ENCODE data around the gene ARFGAP3.
"Not testable (repeated sequence)": the region's sequence is repeated elsewhere in the genome, so short reads cannot be mapped to it uniquely, and the experiment has no call there.

ARFGAP3 gene

DNA sequence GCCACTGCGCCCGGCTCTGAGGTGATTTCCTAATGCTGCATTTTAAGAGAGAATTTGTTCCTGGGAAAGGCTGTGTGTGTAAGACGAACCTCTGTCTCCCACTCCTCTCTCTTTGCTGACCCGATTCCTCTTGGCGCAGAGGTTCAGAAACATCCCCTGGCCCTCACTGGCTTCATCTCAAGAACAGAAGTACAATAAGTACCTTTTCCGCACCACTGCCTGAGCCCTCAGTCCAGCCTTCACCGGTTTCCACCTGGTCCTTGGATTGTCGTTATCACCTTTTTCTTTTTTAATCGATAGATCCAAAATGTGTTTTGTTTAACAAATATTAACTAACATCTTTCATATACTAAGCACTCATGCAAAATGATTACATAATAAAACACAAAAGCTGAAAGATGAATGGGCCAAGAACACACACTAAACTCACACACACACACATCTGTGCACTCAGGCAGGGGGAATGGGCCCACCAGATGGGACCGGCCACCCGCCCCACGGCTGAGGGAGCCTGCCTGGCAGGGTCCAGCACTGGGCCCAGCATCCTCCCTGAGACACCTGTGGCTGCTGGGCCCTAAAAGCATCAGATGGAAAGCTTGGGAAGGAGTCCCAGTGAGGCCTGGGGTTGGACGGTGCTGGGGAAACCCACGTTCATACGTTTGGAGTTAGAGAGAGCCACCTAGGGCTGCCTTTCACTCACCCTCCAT is 86.0 kb downstream of the ARFGAP3 start:
- no peaks in the 10 kb centered on the region for H3K9me3 Mint-ChIP-seq
- DNase-seq (no peak), ATAC-seq (no peak)
- H3K4me1 Mint-ChIP-seq = peaks cover 6% of the 10 kb centered on the region
- H3K4me3 Mint-ChIP-seq = no peak overlapping the region
- H3K36me3 Mint-ChIP-seq (ENCODE audit: low read depth) = no peaks in the 10 kb centered on the region
- H3K27ac Mint-ChIP-seq = no peak overlapping the region
- peaks cover 2% of the 10 kb centered on the region for H3K27me3 Mint-ChIP-seq

DNA sequence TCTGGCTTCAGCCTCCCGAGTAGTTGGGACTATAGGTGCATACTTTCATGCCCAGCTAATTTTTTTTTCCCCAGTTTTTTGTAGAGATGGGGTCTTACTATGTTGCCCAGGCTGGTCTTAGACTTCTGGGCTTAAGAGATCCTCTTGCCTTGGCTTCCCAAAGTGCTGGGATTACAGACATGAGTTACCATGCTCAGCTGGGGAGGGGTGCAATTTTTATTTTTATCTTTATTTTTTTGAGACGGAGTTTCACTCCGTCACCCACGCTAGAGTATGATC is 86.7 kb downstream of the ARFGAP3 start:
- DNase-seq (no peak), ATAC-seq (no peak)
- no peaks in the 10 kb centered on the region for H3K9me3 Mint-ChIP-seq
- H3K4me1 Mint-ChIP-seq = peaks cover 6% of the 10 kb centered on the region
- H3K27me3 Mint-ChIP-seq = peaks cover 2% of the 10 kb centered on the region
- H3K36me3 Mint-ChIP-seq (ENCODE audit: low read depth) = no peaks in the 10 kb centered on the region
- no peak overlapping the region for H3K4me3 Mint-ChIP-seq
- H3K27ac Mint-ChIP-seq = no peak overlapping the region

DNA sequence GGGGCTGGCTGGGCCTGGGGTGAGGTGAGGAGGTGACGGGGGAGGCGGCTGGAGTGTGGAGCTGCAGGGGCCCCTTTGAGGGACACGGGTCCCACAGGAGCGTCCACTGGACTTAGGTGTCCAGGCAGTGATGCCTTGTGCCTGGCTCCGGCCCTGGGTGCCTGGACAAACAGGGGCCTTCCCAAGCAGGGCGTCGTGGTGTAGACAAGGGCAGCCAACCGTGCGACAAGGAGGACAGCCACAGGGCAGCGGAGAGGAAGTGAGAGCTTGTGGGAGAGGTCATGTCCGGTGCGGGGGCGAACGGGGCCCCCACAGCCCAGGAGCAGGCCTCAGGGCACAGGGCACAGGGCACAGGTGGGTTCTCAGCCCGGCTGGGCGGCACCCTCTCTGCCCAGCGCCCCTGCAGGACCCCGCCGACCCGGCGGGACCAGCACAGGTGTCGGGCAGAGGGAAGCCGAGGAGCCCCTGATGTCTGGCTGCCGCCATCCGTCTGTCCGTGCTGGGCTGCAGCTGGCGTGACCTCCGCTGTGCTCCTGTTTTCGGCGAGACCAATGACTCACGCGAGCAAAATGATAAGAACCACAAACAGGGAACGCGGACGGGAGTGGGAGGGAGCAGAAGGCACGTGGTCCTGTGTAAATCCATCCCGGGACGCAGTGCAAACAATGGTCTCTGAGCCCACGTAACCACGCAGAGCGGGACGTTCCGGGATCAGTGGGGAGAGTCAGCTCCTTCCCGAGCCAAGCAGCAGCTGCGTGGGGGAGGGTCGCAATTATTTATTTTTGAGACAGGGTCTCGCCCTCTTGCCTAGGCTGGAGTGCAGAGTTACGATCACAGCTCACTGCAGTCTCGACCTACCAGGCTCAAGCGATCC is 87.3 kb downstream of the ARFGAP3 start:
- no peak for ATAC-seq
- Mint-ChIP-seq H3K4me1 (peaks cover 6% of the 10 kb centered on the region), H3K9me3 (no peaks in the 10 kb centered on the region), H3K27me3 (peaks cover 2% of the 10 kb centered on the region), H3K27ac (no peak overlapping the region), H3K36me3 (ENCODE audit: low read depth) (no peaks in the 10 kb centered on the region), H3K4me3 (no peak overlapping the region)
- DNase-seq = no peak

DNA sequence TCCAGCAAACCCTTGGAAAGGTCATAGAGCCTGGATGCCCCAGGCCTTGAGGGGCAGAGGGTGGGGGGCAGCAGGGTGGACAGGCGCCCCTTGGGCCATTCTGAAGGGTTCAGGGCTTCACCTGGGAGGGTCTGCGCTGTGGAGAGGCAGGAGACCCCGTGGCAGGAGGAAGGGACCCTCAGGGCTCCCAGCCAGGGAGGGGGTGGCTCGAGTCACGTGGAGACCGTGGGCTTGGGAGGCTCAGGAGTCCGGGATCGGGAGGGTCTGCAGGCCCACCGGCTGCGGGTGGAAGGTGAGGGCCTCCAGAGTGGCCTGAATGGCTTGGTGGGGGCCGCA is 87.9 kb downstream of the ARFGAP3 start:
- no peak for ATAC-seq

DNA sequence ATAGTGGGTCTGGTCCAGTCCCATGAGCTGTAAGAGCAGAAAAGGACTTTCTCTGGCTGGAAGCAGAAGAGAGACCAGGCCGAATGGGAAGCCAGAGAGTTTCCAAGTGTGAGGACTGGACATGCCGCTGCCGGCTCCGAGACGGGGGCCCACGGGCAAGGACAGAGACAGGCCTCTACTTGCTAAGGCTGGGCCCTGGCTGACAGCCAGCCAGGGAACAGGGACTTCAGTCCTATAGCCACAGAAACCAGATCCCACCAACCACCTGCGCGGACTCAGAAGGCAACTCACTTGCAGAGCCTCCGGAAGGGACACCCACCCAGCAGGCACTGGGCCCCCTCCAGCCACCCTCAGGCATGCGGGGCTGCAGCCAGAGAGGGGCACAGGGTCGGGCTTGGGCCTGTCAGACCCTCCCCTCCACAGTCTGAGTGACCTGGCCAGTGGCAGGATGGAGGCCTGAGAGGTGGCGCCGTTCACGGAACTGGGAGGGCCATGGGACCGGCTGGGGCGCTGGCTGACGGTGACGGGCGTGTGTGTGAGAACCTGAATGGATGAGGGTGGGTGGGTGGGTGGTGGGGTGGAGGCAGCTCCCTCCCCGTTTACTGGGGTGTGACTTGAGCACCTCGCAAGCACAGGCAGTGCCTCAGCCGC is 88.6 kb downstream of the ARFGAP3 start:
- ATAC-seq (no peak), DNase-seq (no peak)
- no peaks in the 10 kb centered on the region for H3K36me3 Mint-ChIP-seq (ENCODE audit: low read depth)
- no peak overlapping the region for H3K27ac Mint-ChIP-seq
- no peak overlapping the region for H3K4me3 Mint-ChIP-seq
- peaks cover 6% of the 10 kb centered on the region for H3K4me1 Mint-ChIP-seq
- H3K9me3 Mint-ChIP-seq = no peaks in the 10 kb centered on the region
- peaks cover 2% of the 10 kb centered on the region for H3K27me3 Mint-ChIP-seq

More for the DNA sequence above, 87.9 kb downstream of the ARFGAP3 start:
- DNase-seq = no peak
- Mint-ChIP-seq H3K4me3 (no peak overlapping the region), H3K27me3 (peaks cover 2% of the 10 kb centered on the region), H3K9me3 (no peaks in the 10 kb centered on the region), H3K36me3 (ENCODE audit: low read depth) (no peaks in the 10 kb centered on the region), H3K4me1 (peaks cover 6% of the 10 kb centered on the region), H3K27ac (no peak overlapping the region)

DNA sequence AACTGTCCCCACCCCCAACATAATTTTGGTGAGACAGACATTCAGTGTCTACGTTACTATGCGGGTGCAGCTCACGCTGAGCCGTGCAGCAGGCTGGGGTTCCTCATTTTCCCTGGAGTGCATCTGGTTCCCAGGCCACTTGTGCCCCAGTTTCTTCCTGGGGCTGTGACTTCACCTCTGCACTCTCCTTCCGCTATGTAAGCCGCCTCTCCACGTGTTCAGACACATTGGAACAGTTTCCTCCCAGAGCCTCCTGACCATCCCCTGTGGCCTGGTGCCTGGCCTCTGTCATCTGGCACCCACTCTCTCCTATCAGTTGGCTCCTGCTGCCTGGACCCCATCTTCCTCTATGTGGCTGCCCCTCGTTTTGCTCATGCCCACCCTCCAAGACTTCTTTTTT is 90.2 kb downstream of the ARFGAP3 start:
- ATAC-seq (no peak), DNase-seq (no peak)
- Mint-ChIP-seq H3K4me3 (no peak overlapping the region), H3K4me1 (peaks cover 6% of the 10 kb centered on the region), H3K27me3 (peaks cover 2% of the 10 kb centered on the region), H3K27ac (no peak overlapping the region), H3K9me3 (no peaks in the 10 kb centered on the region), H3K36me3 (ENCODE audit: low read depth) (no peaks in the 10 kb centered on the region)

DNA sequence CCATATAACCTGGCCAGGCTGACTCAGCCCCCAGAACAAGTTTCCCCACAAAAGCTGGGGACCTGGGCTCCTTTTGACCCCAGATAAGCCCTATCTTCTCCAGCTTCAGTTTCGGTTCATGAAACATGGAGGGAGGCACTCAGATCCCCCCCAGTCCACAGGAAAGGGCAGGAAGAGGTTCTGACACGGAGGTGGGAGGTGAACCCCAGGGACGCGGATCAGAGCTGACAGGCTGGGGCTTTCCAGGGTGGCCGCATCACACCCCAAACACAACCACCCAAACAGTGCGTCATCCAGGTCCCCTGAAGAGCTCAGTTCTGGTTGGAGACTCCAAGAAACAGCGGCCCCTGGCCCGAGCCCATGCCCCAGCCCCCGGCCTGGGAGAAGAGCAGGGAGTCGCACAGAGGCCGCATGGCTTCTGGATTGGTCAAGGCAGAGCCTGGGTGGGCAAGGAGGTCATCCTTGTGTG is 92.1 kb downstream of the ARFGAP3 start:
- no peak overlapping the region for H3K4me3 Mint-ChIP-seq
- no peaks in the 10 kb centered on the region for H3K36me3 Mint-ChIP-seq (ENCODE audit: low read depth)
- peaks cover 2% of the 10 kb centered on the region for H3K4me1 Mint-ChIP-seq
- H3K27ac Mint-ChIP-seq = no peak overlapping the region
- DNase-seq (no peak), ATAC-seq (no peak)
- H3K9me3 Mint-ChIP-seq = no peaks in the 10 kb centered on the region
- H3K27me3 Mint-ChIP-seq = peaks cover 2% of the 10 kb centered on the region

DNA sequence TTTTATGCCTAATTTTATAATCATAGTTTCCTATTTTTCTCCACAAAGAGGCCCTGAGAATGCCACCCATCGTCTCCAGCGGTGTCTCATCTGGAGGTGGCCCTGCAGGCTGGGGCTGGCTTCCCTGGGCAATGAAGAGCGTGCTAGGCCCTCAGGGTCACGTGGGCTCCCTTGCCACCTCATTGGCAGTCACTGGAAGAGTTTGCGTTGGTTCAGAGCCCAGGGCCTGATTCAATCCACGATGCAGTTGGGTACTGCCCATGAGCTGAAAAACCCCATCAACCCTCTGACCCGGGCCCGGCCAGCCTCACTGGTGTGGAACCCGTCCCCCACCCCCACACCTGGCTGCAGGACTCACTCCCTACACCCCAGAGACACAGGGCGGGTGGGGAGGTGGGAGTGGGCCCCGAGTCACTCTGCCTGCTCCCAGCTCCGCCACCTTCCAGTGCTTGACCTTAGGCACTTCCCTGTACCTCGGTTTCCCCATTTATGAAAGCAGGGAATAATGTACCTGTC is 93.0 kb downstream of the ARFGAP3 start:
- DNase-seq = no peak
- Mint-ChIP-seq H3K4me1 (no peaks in the 10 kb centered on the region), H3K27ac (no peak overlapping the region), H3K4me3 (no peak overlapping the region), H3K9me3 (no peaks in the 10 kb centered on the region), H3K27me3 (peaks cover 2% of the 10 kb centered on the region), H3K36me3 (ENCODE audit: low read depth) (no peaks in the 10 kb centered on the region)
- no peak for ATAC-seq

DNA sequence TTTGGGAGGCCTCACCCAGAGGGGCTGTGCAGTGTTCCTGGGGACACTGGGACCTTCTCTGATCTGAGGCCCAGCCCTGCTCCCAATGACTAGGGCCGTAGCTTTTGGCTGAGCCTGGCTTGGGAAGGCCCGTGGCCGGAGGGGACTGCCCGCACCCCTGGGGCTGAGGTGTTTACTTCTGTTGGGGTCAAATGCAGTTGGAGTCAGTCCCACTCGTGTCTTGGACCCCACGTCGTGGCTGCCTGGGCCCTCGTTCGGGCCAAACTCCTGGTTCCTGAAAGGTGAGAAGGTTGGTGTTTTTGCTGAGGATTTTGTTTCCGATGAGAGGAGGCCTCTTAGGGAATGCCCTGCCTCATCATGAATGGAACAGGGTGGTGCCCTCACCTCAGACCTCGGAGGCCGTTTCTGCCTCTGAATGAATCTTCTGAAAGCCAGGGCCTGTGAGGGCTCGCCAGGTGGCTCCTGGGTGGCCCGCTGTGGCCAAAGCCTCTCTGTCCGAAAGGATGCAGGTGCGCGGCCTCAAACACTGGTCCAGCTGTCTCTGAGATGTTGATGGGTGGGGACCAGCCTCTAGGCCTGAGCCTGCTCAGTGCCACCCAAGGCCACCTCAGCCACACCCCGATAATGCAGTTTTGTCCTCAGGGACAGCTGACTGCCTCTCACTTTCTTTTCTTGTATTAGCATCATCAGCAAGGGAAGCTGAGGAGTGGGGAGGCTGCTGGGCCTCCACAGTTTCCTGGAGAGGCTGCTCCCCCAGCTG is 96.1 kb downstream of the ARFGAP3 start:
- peaks cover 3% of the 10 kb centered on the region for H3K27me3 Mint-ChIP-seq
- H3K4me3 Mint-ChIP-seq = no peak overlapping the region
- H3K4me1 Mint-ChIP-seq = no peaks in the 10 kb centered on the region
- no peaks in the 10 kb centered on the region for H3K36me3 Mint-ChIP-seq (ENCODE audit: low read depth)
- ATAC-seq (no peak), DNase-seq (no peak)
- H3K9me3 Mint-ChIP-seq = no peaks in the 10 kb centered on the region
- H3K27ac Mint-ChIP-seq = no peak overlapping the region

DNA sequence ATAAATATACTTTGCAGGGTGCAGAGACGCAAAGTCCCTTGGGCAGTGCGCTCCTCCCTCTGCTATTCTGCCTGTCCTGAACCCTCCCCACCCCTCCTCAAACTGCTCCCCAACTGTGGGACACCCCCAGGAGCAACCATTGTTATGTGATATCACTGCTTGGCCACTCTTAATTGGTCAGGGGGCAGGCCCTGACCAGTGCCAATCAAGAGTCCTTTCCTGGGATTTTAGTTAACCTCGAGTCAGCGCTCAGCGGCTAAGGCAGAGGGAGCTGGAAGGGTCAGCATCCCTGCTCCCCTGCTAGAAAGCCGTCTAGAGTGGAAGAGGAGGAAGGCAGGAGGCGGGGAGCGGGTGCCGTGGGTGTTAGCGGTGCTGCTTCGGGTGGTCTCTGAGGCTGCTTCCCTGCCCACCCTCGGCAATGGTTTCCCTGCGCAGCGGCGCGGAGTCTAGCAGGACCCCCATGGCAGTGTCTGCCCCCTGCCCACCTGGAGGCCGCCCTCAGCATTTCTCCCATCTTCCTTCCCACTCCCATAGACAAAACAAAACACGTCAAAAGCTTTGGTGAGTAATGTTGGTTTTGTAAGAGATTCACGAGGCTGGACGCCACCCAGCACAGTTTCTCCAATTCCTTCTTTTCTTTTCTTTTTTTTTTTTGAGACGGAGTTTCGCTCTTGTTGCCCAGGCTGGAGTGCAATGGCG is 98.0 kb downstream of the ARFGAP3 start:
- Mint-ChIP-seq H3K9me3 (no peaks in the 10 kb centered on the region), H3K27me3 (peaks cover 3% of the 10 kb centered on the region), H3K27ac (no peak overlapping the region), H3K36me3 (ENCODE audit: low read depth) (no peaks in the 10 kb centered on the region), H3K4me1 (no peaks in the 10 kb centered on the region), H3K4me3 (no peak overlapping the region)
- DNase-seq (no peak), ATAC-seq (no peak)

DNA sequence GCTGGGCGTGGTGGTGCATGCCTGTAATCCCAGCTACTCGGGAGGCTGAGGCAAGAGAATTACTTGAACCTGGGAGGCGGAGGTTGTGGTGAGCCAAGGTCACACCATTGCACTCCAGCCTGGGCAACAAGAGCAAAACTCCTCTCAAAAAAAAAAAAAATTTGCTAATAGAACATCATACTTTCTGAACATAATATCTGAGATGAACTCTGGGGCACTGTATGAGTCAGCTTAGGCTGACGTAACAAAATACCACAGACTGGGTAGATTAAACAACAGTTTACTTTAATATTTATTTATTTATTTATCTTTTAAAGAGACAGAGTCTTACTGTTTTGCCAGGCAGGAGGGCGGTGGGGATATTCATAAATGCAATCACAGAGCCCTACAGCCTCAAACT is 101.5 kb downstream of the ARFGAP3 start:
- not testable (repeated sequence) for H3K27ac Mint-ChIP-seq; DNase-seq; H3K4me3 Mint-ChIP-seq; H3K36me3 Mint-ChIP-seq (ENCODE audit: low read depth); H3K9me3 Mint-ChIP-seq; H3K27me3 Mint-ChIP-seq; ATAC-seq; H3K4me1 Mint-ChIP-seq

DNA sequence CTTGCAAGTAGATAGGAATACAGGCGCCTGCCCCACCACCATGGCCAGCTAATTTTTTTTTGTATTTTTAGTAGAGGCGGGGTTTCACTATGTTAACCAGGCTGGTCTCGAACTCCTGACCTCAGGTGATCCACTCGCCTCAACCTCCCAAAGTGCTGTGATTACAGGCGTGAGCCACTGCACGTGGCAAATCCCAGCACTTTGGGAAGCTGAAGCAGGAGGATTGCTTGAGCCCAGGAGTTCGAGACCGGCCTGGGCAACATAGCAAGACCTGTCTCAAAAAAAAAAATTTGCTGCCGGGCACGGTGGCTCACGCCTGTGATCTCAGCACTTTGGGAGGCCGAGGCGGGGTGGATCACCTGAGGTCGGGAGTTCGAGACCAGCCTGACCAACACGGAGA is 102.0 kb downstream of the ARFGAP3 start:
- not testable (repeated sequence) for H3K27ac Mint-ChIP-seq; ATAC-seq; H3K4me3 Mint-ChIP-seq; DNase-seq; H3K36me3 Mint-ChIP-seq (ENCODE audit: low read depth); H3K27me3 Mint-ChIP-seq; H3K9me3 Mint-ChIP-seq; H3K4me1 Mint-ChIP-seq

DNA sequence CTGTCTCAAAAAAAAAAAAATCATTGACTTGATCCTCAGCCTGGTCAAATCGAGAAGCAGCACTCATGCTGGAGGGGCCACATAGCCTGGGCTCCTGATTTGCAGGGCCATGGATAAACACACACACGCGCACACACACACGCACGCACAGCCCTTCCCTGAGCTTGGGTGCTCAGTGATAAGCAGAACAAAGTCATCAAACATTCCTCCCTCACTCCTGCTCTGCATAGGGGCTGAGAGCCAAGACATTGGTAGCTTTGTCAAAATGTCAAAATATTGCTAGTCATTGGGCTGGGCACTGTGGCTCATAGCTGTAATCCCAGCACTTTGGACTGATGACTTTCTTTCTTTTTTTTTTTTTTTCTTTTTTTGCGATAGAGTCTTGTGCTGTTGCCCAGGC is 102.4 kb downstream of the ARFGAP3 start:
- no peak for DNase-seq
- Mint-ChIP-seq H3K27me3 (peaks cover 7% of the 10 kb centered on the region), H3K27ac (no peak overlapping the region), H3K9me3 (no peaks in the 10 kb centered on the region), H3K4me3 (no peak overlapping the region), H3K4me1 (peaks cover 3% of the 10 kb centered on the region), H3K36me3 (ENCODE audit: low read depth) (no peaks in the 10 kb centered on the region)
- no peak for ATAC-seq

DNA sequence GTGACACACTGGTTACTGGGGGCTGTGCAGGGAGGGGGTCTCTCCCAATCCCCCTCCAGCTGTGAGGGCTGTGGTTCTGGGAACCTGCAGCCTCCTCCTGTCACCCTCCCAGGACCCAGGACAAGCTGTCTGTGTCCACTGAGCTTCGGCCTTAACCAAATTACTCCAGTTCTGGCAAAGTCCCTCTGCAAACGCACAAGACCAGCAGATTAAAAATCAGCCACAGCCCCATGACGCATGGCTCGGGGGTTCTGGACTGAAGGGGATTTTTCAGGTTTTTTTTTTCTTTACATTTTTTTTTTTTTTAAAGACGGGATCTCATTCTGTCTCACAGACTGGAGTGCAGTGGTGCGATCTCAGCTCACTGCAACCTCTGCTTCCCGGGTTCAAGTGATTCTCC is 104.2 kb downstream of the ARFGAP3 start:
- H3K4me1 Mint-ChIP-seq = peaks cover 3% of the 10 kb centered on the region
- H3K9me3 Mint-ChIP-seq = no peaks in the 10 kb centered on the region
- peaks cover 7% of the 10 kb centered on the region for H3K27me3 Mint-ChIP-seq
- H3K4me3 Mint-ChIP-seq = no peak overlapping the region
- DNase-seq = no peak
- no peaks in the 10 kb centered on the region for H3K36me3 Mint-ChIP-seq (ENCODE audit: low read depth)
- ATAC-seq = no peak
- H3K27ac Mint-ChIP-seq = no peak overlapping the region

Measured in activated naive CD8-positive, alpha-beta T cell treated with anti-CD3 and anti-CD28 coated beads, Interleukin-2, amount 50 U/mL, for 24 hours (primary cell).